Cardiac muscle cell (in vitro differentiated cells and primary cell): ENCODE data around the gene C22orf15. TPM values are rescaled to one million over a fixed set of nuclear protein-coding genes. Genes with fewer than 3 reads are reported as not detected.

Experiments used
- DNase-seq, 2 donors: peaks; one replicate each; pipeline versions ENCODE4 v3.0.0 to v3.0.0-alpha.2; 2010 to 2017; ENCODE audit warnings: low read depth in 1 of 2, low spot score in 1 of 2
- H3K27ac ChIP-seq: fragments of 200-600 bp; sonication (generic); 2 replicates; pipeline ENCODE4 v1.5.1; 2016
- H3K27me3 ChIP-seq: fragments of 200-600 bp; sonication (generic); 2 replicates; pipeline ENCODE4 v1.6.0; 2016; ENCODE audit warnings: control low read depth
- H3K36me3 ChIP-seq: fragments of 200-600 bp; sonication (generic); 2 replicates; pipeline ENCODE4 v1.5.1; 2016; ENCODE audit warnings: control low read depth
- H3K4me1 ChIP-seq: fragments of 200-600 bp; sonication (generic); 2 replicates; pipeline ENCODE4 v1.8.1; 2017; ENCODE audit warnings: low read depth, mild to moderate bottlenecking, mixed run types
- H3K4me3 ChIP-seq: fragments of 200-600 bp; sonication (generic); 2 replicates; pipeline ENCODE4 v1.5.1; 2016; ENCODE audit warnings: mild to moderate bottlenecking
- H3K9me3 ChIP-seq: fragments of 200-600 bp; sonication (generic); 2 replicates; pipeline ENCODE4 v1.5.1; 2017; ENCODE audit warnings: low read depth, mild to moderate bottlenecking, control low read depth
- CTCF ChIP-seq: IDR thresholded peaks from 2 replicates; pipeline ENCODE4 v1.5.1; 2012; ENCODE audit warnings: low read depth, mild to moderate bottlenecking, low read length
- polyA plus RNA-seq: library from polyadenylated mRNA; unstranded; fragments of >200 nt; fragmentation: Nextera tagmentation; extraction: Ambion mirVana; gene quantifications from 2 replicates; pipeline ENCODE4 v1.2.1, GENCODE V29; 2016
- total RNA-seq: library from RNA; depleted of rRNA; stranded (reverse); fragments of >200 nt; gene quantifications from 2 replicates; pipeline ENCODE4 v1.2.3, GENCODE V29; 2016

The C22orf15 gene
- total and polyA plus RNA-seq, 2 experiments from 2014 or later, result 0.91 TPM; not detected in 1

- Histone ChIP-seq H3K4me1 (peaks cover 7% of the 10 kb centered on the region), H3K36me3 (no peaks in the 10 kb centered on the region), H3K27me3 (no peaks in the 10 kb centered on the region), H3K9me3 (no peaks in the 10 kb centered on the region), H3K4me3 (no peak overlapping the region), H3K27ac (no peak overlapping the region)
- DNase-seq, result no peak
- TF ChIP-seq CTCF, result no peak
Observed at GRCh38 chr22:23782703-23783102, 19.9 kb downstream of the C22orf15 start.

- Histone ChIP-seq H3K4me3 (no peak overlapping the region), H3K4me1 (peaks cover 15% of the 10 kb centered on the region), H3K27me3 (no peaks in the 10 kb centered on the region), H3K27ac (no peak overlapping the region), H3K36me3 (no peaks in the 10 kb centered on the region), H3K9me3 (no peaks in the 10 kb centered on the region)
- no peak for TF ChIP-seq CTCF
- DNase-seq, result no peak
Observed at GRCh38 chr22:23783265-23784150, 20.7 kb downstream of the C22orf15 start.

GRCh38 chr22:23784215-23784732 is 21.5 kb downstream of the C22orf15 start:
- no peaks in the 10 kb centered on the region for H3K27me3 ChIP-seq
- H3K27ac ChIP-seq, result no peak overlapping the region
- DNase-seq, result no peak
- no peak for TF ChIP-seq CTCF
- no peaks in the 10 kb centered on the region for H3K9me3 ChIP-seq
- H3K4me3 ChIP-seq, result no peak overlapping the region
- no peaks in the 10 kb centered on the region for H3K36me3 ChIP-seq
- H3K4me1 ChIP-seq, result peaks cover 22% of the 10 kb centered on the region

- Histone ChIP-seq H3K27me3 (no peaks in the 10 kb centered on the region), H3K9me3 (no peaks in the 10 kb centered on the region), H3K4me3 (peak overlapping the region; percentile 79), H3K27ac (peak overlapping the region; percentile 99), H3K36me3 (no peaks in the 10 kb centered on the region), H3K4me1 (peaks cover 27% of the 10 kb centered on the region)
- TF ChIP-seq CTCF, result no peak
- DNase-seq, result no peak
Observed at GRCh38 chr22:23786261-23786710, 23.5 kb downstream of the C22orf15 start.

GRCh38 chr22:23786752-23787599 is 24.2 kb downstream of the C22orf15 start, which contains the start of gene SMARCB1:
SMARCB1 (plus strand) TSS chr22:23786966; CDS start chr22:23787170, 204 bp downstream.
- H3K36me3 ChIP-seq, result peaks cover 5% of the 10 kb centered on the region
- peaks cover 29% of the 10 kb centered on the region for H3K4me1 ChIP-seq
- no peaks in the 10 kb centered on the region for H3K27me3 ChIP-seq
- TF ChIP-seq CTCF, result no peak
- peak within 1 kb of the TSS; percentile 79 for H3K4me3 ChIP-seq
- H3K9me3 ChIP-seq, result no peaks in the 10 kb centered on the region
- peak; percentile 94 to 97 for DNase-seq
- peak within 1 kb of the TSS; percentile 99 for H3K27ac ChIP-seq
